HEK293 (cell line): ENCODE measurements around the gene TSC22D3.

Source experiments
- CTCF ChIA-PET: fragments of 350-600 bp; formaldehyde crosslinking; extraction: SDS; loops from one replicate; lab custom pipeline; 2021; ENCODE audit warnings: antibody characterized with exemption; lab: Yijun Ruan, JAX
- POLR2A ChIA-PET: fragments of 300-600 bp; formaldehyde crosslinking; extraction: SDS; loops from one replicate; lab custom pipeline; 2020; ENCODE audit warnings: antibody characterized with exemption, inconsistent platforms; lab: Yijun Ruan, JAX
- H3K27ac ChIP-seq: fragments of 200-500 bp; sonication (Bioruptor generic); 2 replicates; pipeline ENCODE4 v1.5.1; 2014; ENCODE audit warnings: low read depth, low read length, control low read depth, inconsistent platforms; ENCODE audit errors: extremely low read depth
- H3K36me3 ChIP-seq, 2 experiments: fragments of 200-500 bp in 1 of 2; sonication (Bioruptor generic) in 1 of 2; 1 replicate in 1 of 2; 2 replicates in 1 of 2; pipeline ENCODE4 v1.5.1; 2014 to 2017; ENCODE audit warnings: inconsistent platforms in 2 of 2, low read length in 2 of 2; ENCODE audit not compliant: control insufficient read depth in 2 of 2, insufficient read depth in 1 of 2
- H3K4me1 ChIP-seq: fragments of 200-500 bp; sonication (Bioruptor generic); 2 replicates; pipeline ENCODE4 v1.5.1; 2014; ENCODE audit warnings: mild to moderate bottlenecking, low read length, inconsistent platforms; ENCODE audit not compliant: control insufficient read depth, insufficient read depth
- H3K4me3 ChIP-seq: 2 replicates; pipeline ENCODE4 v1.5.1; 2011; ENCODE audit warnings: low read depth, mild to moderate bottlenecking, control low read depth, low read length, moderate library complexity
- H3K9me3 ChIP-seq: fragments of 200-500 bp; sonication (Bioruptor generic); 2 replicates; pipeline ENCODE4 v1.5.1; 2014; ENCODE audit warnings: low read depth, low read length, inconsistent platforms; ENCODE audit not compliant: control insufficient read depth, insufficient read depth
- GLI4 ChIP-seq: fragments of 450-650 bp; formaldehyde crosslinking; IDR thresholded peaks from 2 replicates; pipeline ENCODE4 v1.5.1; 2016; ENCODE audit warnings: missing biosample characterization, missing genetic modification characterization
- TCF7L2 ChIP-seq: IDR thresholded peaks from 2 replicates; pipeline ENCODE4 v1.6.1; 2011; ENCODE audit warnings: low read depth, mild to moderate bottlenecking, inconsistent platforms, low read length, moderate library complexity, borderline replicate concordance
- ZEB2 ChIP-seq: fragments of 450-650 bp; formaldehyde crosslinking; IDR thresholded peaks from 2 replicates; pipeline ENCODE4 v1.5.1; 2016; ENCODE audit warnings: missing biosample characterization, missing genetic modification characterization
- ZFP3 ChIP-seq: fragments of 450-650 bp; formaldehyde crosslinking; IDR thresholded peaks from 2 replicates; pipeline ENCODE4 v1.5.1; 2016; ENCODE audit warnings: low read depth, missing biosample characterization, missing genetic modification characterization
- ZNF19 ChIP-seq: fragments of 450-650 bp; formaldehyde crosslinking; IDR thresholded peaks from 2 replicates; pipeline ENCODE4; 2016; ENCODE audit warnings: missing biosample characterization, missing genetic modification characterization, low read depth
- ZNF354C ChIP-seq: fragments of 450-650 bp; formaldehyde crosslinking; IDR thresholded peaks from 2 replicates; pipeline ENCODE4 v1.5.1; 2016; ENCODE audit warnings: missing biosample characterization, missing genetic modification characterization, low read depth, borderline replicate concordance
- ZNF391 ChIP-seq: fragments of 450-650 bp; formaldehyde crosslinking; IDR thresholded peaks from 2 replicates; pipeline ENCODE4 v1.5.1; 2016; ENCODE audit warnings: low read depth, missing biosample characterization, missing genetic modification characterization, borderline replicate concordance
- ZNF501 ChIP-seq: fragments of 450-650 bp; formaldehyde crosslinking; IDR thresholded peaks from 2 replicates; pipeline ENCODE4 v1.5.1; 2016; ENCODE audit warnings: missing biosample characterization, missing genetic modification characterization
- ZNF561 ChIP-seq: fragments of 450-650 bp; IDR thresholded peaks from 2 replicates; pipeline ENCODE4 v1.5.1; 2018; ENCODE audit warnings: missing biosample characterization, missing genetic modification characterization, borderline replicate concordance
- ZNF626 ChIP-seq: fragments of 450-650 bp; sonication (Bioruptor Pico); formaldehyde crosslinking; IDR thresholded peaks from 2 replicates; pipeline ENCODE4 v1.5.1; 2018; ENCODE audit warnings: missing biosample characterization, missing genetic modification characterization, inconsistent platforms
- ZNF776 ChIP-seq: fragments of 450-650 bp; formaldehyde crosslinking; IDR thresholded peaks from 2 replicates; pipeline ENCODE4 v1.5.0; 2017; ENCODE audit warnings: missing biosample characterization, missing genetic modification characterization, borderline replicate concordance
- ZNF777 ChIP-seq: fragments of 450-650 bp; formaldehyde crosslinking; IDR thresholded peaks from 2 replicates; pipeline ENCODE4 v1.5.1; 2017; ENCODE audit warnings: missing biosample characterization, missing genetic modification characterization, borderline replicate concordance
- TF ChIP-seq, protein P1 (sequence below): fragments of 450-650 bp; formaldehyde crosslinking; IDR thresholded peaks from 2 replicates; pipeline ENCODE4 v1.5.1; 2016; ENCODE audit warnings: missing biosample characterization, missing genetic modification characterization
- TF ChIP-seq, protein P2 (sequence below): fragments of 450-650 bp; formaldehyde crosslinking; IDR thresholded peaks from 2 replicates; pipeline ENCODE4 v1.5.1; 2017; ENCODE audit warnings: missing biosample characterization, missing genetic modification characterization
- TF ChIP-seq, protein P3 (sequence below): sonication (generic); formaldehyde crosslinking; IDR thresholded peaks from 2 replicates; pipeline ENCODE4 v1.8.1; 2022; ENCODE audit warnings: mild to moderate bottlenecking, moderate library complexity, missing genetic modification reagents
- TF ChIP-seq, protein P4 (sequence below): fragments of 450-650 bp; formaldehyde crosslinking; IDR thresholded peaks from 2 replicates; pipeline ENCODE4 v1.5.1; 2016; ENCODE audit warnings: missing biosample characterization, missing genetic modification characterization
- TF ChIP-seq, protein P5 (sequence below): fragments of 450-650 bp; formaldehyde crosslinking; optimal IDR thresholded peaks from 2 replicates; pipeline ENCODE3; 2016; ENCODE audit warnings: missing biosample characterization, mild to moderate bottlenecking, missing genetic modification characterization

Gene TSC22D3

DNA sequence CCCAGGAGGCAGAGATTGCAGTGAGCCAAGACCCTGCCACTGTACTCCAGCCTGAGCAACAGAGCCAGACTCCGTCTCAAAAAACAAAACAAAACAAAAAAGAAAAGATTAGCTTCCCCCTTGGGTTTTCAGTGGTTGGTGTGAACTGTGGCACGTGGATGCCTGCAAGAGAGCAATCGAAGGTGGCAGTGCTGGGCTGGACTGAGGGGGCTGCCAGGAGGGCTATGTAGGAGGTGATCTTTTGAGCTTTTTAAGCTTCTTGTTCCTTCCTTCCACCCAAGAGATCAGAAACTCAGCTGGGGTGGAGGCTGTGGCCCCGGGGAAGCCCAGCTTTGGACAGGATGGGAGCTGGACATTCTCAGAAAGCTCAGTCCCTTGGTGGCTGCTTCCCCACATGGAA is 97.7 kb downstream of the TSC22D3 start:
- Histone ChIP-seq H3K27ac (no peak overlapping the region; the same call in 1 of the 2 replicates), H3K4me3 (no peak overlapping the region), H3K4me1 (peaks cover 18% of the 10 kb centered on the region), H3K9me3 (no peaks in the 10 kb centered on the region), H3K36me3 (no peaks in the 10 kb centered on the region)
- ChIA-PET CTCF (interaction anchor here (0.6 to 8.5 kb wide), 11 partner anchors 8 to 380 kb away, joined by 3 to 161 read pairs (median 4); partner anchors contain the start of gene NCBP2L), POLR2A (interaction anchor here (0.6 to 3.9 kb wide), 4 partner anchors 24 to 101 kb away, joined by 3 to 23 read pairs (median 3); partner anchors contain the start of gene TSC22D3)
- no peak for TF ChIP-seq GLI4 (tag by site-specific recombination)
- TF ChIP-seq ZNF501 (tag by site-specific recombination): no peak
- TF ChIP-seq, protein P1, sequence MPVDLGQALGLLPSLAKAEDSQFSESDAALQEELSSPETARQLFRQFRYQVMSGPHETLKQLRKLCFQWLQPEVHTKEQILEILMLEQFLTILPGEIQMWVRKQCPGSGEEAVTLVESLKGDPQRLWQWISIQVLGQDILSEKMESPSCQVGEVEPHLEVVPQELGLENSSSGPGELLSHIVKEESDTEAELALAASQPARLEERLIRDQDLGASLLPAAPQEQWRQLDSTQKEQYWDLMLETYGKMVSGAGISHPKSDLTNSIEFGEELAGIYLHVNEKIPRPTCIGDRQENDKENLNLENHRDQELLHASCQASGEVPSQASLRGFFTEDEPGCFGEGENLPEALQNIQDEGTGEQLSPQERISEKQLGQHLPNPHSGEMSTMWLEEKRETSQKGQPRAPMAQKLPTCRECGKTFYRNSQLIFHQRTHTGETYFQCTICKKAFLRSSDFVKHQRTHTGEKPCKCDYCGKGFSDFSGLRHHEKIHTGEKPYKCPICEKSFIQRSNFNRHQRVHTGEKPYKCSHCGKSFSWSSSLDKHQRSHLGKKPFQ: peak; percentile 70; the same call in 1 of the 2 replicates

DNA sequence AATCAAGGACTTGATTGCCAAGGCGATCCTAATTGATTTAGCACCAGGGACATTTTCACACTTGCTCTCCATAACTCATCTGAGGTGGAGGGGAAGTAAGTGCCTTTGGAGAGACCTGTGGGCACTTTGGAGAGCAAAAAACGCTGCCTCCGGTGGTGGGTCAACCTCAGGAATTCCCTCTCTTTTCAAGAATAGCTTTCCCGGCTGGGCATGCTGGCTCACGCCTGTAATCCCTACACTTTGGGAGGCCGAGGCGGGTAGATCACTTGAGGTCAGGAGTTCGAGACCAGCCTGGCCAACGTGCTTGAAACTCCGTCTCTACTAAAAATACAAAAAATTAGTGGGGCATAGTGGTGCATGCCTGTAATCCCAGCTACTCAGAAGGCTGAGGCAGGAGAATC is 98.1 kb downstream of the TSC22D3 start:
- peaks cover 18% of the 10 kb centered on the region for H3K4me1 ChIP-seq
- H3K9me3 ChIP-seq: no peaks in the 10 kb centered on the region
- POLR2A ChIA-PET: interaction anchor here (0.6 to 3.9 kb wide), 6 partner anchors 9 to 102 kb away, joined by 3 to 23 read pairs (median 3); partner anchors contain the start of gene TSC22D3
- no peaks in the 10 kb centered on the region for H3K36me3 ChIP-seq
- H3K27ac ChIP-seq: peak overlapping the region; percentile 86
- CTCF ChIA-PET: interaction anchor here (0.6 to 8.5 kb wide), 8 partner anchors 8 to 216 kb away, joined by 3 to 161 read pairs (median 4); no protein-coding TSS in a partner anchor
- H3K4me3 ChIP-seq: no peak overlapping the region
- TF ChIP-seq ZFP3 (tag by site-specific recombination): no peak
- TF ChIP-seq ZNF626: no peak
- TF ChIP-seq ZNF561 (tag by site-specific recombination): no peak
- TF ChIP-seq ZEB2 (tag by site-specific recombination): no peak
- TF ChIP-seq, protein P2, sequence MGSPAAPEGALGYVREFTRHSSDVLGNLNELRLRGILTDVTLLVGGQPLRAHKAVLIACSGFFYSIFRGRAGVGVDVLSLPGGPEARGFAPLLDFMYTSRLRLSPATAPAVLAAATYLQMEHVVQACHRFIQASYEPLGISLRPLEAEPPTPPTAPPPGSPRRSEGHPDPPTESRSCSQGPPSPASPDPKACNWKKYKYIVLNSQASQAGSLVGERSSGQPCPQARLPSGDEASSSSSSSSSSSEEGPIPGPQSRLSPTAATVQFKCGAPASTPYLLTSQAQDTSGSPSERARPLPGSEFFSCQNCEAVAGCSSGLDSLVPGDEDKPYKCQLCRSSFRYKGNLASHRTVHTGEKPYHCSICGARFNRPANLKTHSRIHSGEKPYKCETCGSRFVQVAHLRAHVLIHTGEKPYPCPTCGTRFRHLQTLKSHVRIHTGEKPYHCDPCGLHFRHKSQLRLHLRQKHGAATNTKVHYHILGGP (tag by site-specific recombination): 0 out of 2 replicates have a peak, but pooled peaks have one; percentile 35
- TF ChIP-seq ZNF776 (tag by site-specific recombination): no peak
- no peak for TF ChIP-seq ZNF777

DNA sequence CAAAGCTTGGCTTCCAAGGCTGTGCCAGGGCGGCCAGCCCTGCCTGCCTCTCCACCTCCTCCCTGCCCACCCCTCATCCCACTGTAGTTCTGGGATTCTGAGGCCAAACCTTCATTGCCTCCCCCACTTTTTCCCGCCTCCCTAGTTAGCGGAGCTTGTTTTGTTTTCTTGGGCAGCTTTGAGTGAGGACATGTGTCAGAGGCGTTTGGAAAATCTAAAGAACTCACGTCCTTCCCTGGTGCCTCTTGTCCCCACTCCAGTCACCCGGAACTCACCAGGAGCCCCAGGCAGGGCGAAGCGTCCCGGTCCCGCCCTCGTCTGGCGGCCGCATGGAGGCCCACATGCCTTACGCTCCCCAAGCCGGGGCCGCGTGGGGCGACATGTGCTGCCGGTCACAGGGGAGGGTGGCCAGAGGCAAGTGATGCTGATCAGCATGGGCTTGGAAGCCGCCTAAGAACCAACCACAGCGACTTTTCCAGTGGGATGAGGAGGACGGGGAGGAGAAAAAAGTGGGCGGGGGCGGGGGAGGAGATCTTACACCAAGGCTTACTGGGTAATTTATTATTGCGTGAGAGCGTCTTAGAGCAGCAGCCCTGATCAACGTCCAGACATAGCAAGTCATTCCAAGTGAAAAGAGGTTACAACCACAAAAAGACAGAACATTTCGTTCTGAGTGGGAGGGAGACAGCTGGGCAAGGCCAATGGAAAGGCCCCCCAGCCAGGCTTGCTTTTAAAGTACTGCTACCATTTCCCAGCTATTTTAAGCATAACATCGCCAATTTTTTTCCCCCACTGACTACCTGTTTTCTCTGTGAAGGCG is 98.8 kb downstream of the TSC22D3 start:
- H3K36me3 ChIP-seq: no peaks in the 10 kb centered on the region
- H3K4me3 ChIP-seq: peak overlapping the region; percentile 39
- peaks cover 18% of the 10 kb centered on the region for H3K4me1 ChIP-seq
- no peaks in the 10 kb centered on the region for H3K9me3 ChIP-seq
- ChIA-PET POLR2A (interaction anchor here (0.9 to 3.9 kb wide), 4 partner anchors 10 to 99 kb away, joined by 3 to 23 read pairs (median 4); partner anchors contain the start of gene TSC22D3), CTCF (interaction anchor here (0.6 to 8.5 kb wide), 8 partner anchors 9 to 217 kb away, joined by 3 to 161 read pairs (median 5); partner anchors contain the start of genes NCBP2L and TSC22D3)
- H3K27ac ChIP-seq: peak overlapping the region; percentile 86
- no peak for TF ChIP-seq ZNF19 (tag by site-specific recombination)
- TF ChIP-seq, protein P3, sequence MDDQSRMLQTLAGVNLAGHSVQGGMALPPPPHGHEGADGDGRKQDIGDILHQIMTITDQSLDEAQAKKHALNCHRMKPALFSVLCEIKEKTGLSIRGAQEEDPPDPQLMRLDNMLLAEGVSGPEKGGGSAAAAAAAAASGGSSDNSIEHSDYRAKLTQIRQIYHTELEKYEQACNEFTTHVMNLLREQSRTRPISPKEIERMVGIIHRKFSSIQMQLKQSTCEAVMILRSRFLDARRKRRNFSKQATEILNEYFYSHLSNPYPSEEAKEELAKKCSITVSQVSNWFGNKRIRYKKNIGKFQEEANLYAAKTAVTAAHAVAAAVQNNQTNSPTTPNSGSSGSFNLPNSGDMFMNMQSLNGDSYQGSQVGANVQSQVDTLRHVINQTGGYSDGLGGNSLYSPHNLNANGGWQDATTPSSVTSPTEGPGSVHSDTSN (CRISPR knock-in tag): no peak
- TF ChIP-seq, protein P4, sequence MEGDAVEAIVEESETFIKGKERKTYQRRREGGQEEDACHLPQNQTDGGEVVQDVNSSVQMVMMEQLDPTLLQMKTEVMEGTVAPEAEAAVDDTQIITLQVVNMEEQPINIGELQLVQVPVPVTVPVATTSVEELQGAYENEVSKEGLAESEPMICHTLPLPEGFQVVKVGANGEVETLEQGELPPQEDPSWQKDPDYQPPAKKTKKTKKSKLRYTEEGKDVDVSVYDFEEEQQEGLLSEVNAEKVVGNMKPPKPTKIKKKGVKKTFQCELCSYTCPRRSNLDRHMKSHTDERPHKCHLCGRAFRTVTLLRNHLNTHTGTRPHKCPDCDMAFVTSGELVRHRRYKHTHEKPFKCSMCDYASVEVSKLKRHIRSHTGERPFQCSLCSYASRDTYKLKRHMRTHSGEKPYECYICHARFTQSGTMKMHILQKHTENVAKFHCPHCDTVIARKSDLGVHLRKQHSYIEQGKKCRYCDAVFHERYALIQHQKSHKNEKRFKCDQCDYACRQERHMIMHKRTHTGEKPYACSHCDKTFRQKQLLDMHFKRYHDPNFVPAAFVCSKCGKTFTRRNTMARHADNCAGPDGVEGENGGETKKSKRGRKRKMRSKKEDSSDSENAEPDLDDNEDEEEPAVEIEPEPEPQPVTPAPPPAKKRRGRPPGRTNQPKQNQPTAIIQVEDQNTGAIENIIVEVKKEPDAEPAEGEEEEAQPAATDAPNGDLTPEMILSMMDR (tag by site-specific recombination): no peak
- TF ChIP-seq ZNF391 (tag by site-specific recombination): no peak
- no peak for TF ChIP-seq ZNF354C
- TF ChIP-seq, protein P5, sequence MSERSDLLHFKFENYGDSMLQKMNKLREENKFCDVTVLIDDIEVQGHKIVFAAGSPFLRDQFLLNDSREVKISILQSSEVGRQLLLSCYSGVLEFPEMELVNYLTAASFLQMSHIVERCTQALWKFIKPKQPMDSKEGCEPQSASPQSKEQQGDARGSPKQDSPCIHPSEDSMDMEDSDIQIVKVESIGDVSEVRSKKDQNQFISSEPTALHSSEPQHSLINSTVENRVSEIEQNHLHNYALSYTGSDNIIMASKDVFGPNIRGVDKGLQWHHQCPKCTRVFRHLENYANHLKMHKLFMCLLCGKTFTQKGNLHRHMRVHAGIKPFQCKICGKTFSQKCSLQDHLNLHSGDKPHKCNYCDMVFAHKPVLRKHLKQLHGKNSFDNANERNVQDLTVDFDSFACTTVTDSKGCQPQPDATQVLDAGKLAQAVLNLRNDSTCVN (tag by site-specific recombination): no peak
- TF ChIP-seq TCF7L2: no peak
